ENCODE data around the gene PARD3B.

The PARD3B gene

GRCh38 chr2:205636549-205637319, 1091.5 kb downstream of the PARD3B start:
- in situ Hi-C loops (cut with MboI; ENCODE audit: low pct_unique_long_range_greater_than_20kb, low sequenced_read_pairs), result no loop called here

GRCh38 chr2:205637320-205637602, 1092.0 kb downstream of the PARD3B start:
- no peak for DNase-seq
- in situ Hi-C loops (cut with MboI; ENCODE audit: low pct_unique_long_range_greater_than_20kb, low sequenced_read_pairs), result no loop called here

More at GRCh38 chr2:205636549-205637319, 1091.5 kb downstream of the PARD3B start:
- no peak for DNase-seq

- in situ Hi-C loops (cut with MboI; ENCODE audit: low pct_unique_long_range_greater_than_20kb, low sequenced_read_pairs), result no loop called here
- no peak for DNase-seq
Measured at GRCh38 chr2:205637779-205638503, 1092.7 kb downstream of the PARD3B start.

GRCh38 chr2:205640716-205641115, 1095.4 kb downstream of the PARD3B start:
- DNase-seq, result no peak
- in situ Hi-C loops (cut with MboI; ENCODE audit: low pct_unique_long_range_greater_than_20kb, low sequenced_read_pairs), result no loop called here

- no peak for DNase-seq
- in situ Hi-C loops (cut with MboI; ENCODE audit: low pct_unique_long_range_greater_than_20kb, low sequenced_read_pairs), result no loop called here
Measured at GRCh38 chr2:205642599-205643356, 1097.5 kb downstream of the PARD3B start.

GRCh38 chr2:205643391-205643885, 1098.2 kb downstream of the PARD3B start:
- DNase-seq, result no peak
- in situ Hi-C loops (cut with MboI; ENCODE audit: low pct_unique_long_range_greater_than_20kb, low sequenced_read_pairs), result no loop called here

- DNase-seq, result no peak
- in situ Hi-C loops (cut with MboI; ENCODE audit: low pct_unique_long_range_greater_than_20kb, low sequenced_read_pairs), result no loop called here
Measured at GRCh38 chr2:205644018-205644417, 1098.7 kb downstream of the PARD3B start.

GRCh38 chr2:205646680-205647079, 1101.4 kb downstream of the PARD3B start:
- no peak for DNase-seq
- in situ Hi-C loops (cut with MboI; ENCODE audit: low pct_unique_long_range_greater_than_20kb, low sequenced_read_pairs), result no loop called here

- DNase-seq, result no peak
- in situ Hi-C loops (cut with MboI; ENCODE audit: low pct_unique_long_range_greater_than_20kb, low sequenced_read_pairs), result no loop called here
Measured at GRCh38 chr2:205650450-205650849, 1105.2 kb downstream of the PARD3B start.

GRCh38 chr2:205650931-205651330, 1105.7 kb downstream of the PARD3B start:
- no peak for DNase-seq
- in situ Hi-C loops (cut with MboI; ENCODE audit: low pct_unique_long_range_greater_than_20kb, low sequenced_read_pairs), result no loop called here

- in situ Hi-C loops (cut with MboI; ENCODE audit: low pct_unique_long_range_greater_than_20kb, low sequenced_read_pairs), result no loop called here
- no peak for DNase-seq
Measured at GRCh38 chr2:205651719-205652118, 1106.4 kb downstream of the PARD3B start.

GRCh38 chr2:205654878-205655605, 1109.8 kb downstream of the PARD3B start:
- DNase-seq, result no peak
- in situ Hi-C loops (cut with MboI; ENCODE audit: low pct_unique_long_range_greater_than_20kb, low sequenced_read_pairs), result no loop called here

- in situ Hi-C loops (cut with MboI; ENCODE audit: low pct_unique_long_range_greater_than_20kb, low sequenced_read_pairs), result no loop called here
- no peak for DNase-seq
Measured at GRCh38 chr2:205655779-205656456, 1110.6 kb downstream of the PARD3B start.

GRCh38 chr2:205656461-205656860, 1111.2 kb downstream of the PARD3B start:
- in situ Hi-C loops (cut with MboI; ENCODE audit: low pct_unique_long_range_greater_than_20kb, low sequenced_read_pairs), result no loop called here
- DNase-seq, result no peak

- DNase-seq, result no peak
- in situ Hi-C loops (cut with MboI; ENCODE audit: low pct_unique_long_range_greater_than_20kb, low sequenced_read_pairs), result no loop called here
Measured at GRCh38 chr2:205656941-205657340, 1111.7 kb downstream of the PARD3B start.

GRCh38 chr2:205657579-205657978, 1112.3 kb downstream of the PARD3B start:
- DNase-seq, result no peak
- in situ Hi-C loops (cut with MboI; ENCODE audit: low pct_unique_long_range_greater_than_20kb, low sequenced_read_pairs), result no loop called here

- in situ Hi-C loops (cut with MboI; ENCODE audit: low pct_unique_long_range_greater_than_20kb, low sequenced_read_pairs), result no loop called here
- no peak for DNase-seq
Measured at GRCh38 chr2:205658068-205658467, 1112.8 kb downstream of the PARD3B start.

- in situ Hi-C loops (cut with MboI; ENCODE audit: low pct_unique_long_range_greater_than_20kb, low sequenced_read_pairs), result no loop called here
- DNase-seq, result no peak
Measured at GRCh38 chr2:205658572-205658971, 1113.3 kb downstream of the PARD3B start.

GRCh38 chr2:205659922-205660321, 1114.6 kb downstream of the PARD3B start:
- in situ Hi-C loops (cut with MboI; ENCODE audit: low pct_unique_long_range_greater_than_20kb, low sequenced_read_pairs), result no loop called here
- no peak for DNase-seq

Data from KBM-7 (cell line).